Natural killer cell (primary cell): ENCODE measurements around the gene IL27RA. TPM values are rescaled to one million over a fixed set of nuclear protein-coding genes. Genes with fewer than 3 reads are reported as not detected.
"Not testable (repeated sequence)": the region's sequence is repeated elsewhere in the genome, so short reads cannot be mapped to it uniquely, and the experiment has no call there.

Experiments used
- ATAC-seq, 3 donors: fragments of 150-1000 bp in 2 of 3; fragments of 200-7000 bp in 1 of 3; cut with Tn5 transposase; 1 replicate in 1 of 3; 2 replicates in 2 of 3; pipeline ENCODE4 v1.10.0; 2021; ENCODE audit warnings: mild to moderate bottlenecking in 2 of 3, moderate library complexity in 2 of 3
- DNase-seq, 2 donors: peaks; one replicate each; pipeline versions ENCODE4 v3.0.0 to v3.0.0-alpha.2; 2013 to 2021; ENCODE audit warnings: mixed read lengths in 1 of 2
- H3K27ac ChIP-seq: one replicate; pipeline ENCODE4 v1.5.1; 2013; ENCODE audit warnings: mild to moderate bottlenecking, low read length
- H3K27me3 ChIP-seq: one replicate; pipeline ENCODE4 v1.6.1; 2013; ENCODE audit warnings: low read length; ENCODE audit not compliant: control insufficient read depth, insufficient read depth
- H3K36me3 ChIP-seq: one replicate; pipeline ENCODE4 v1.6.1; 2013; ENCODE audit warnings: low read length; ENCODE audit not compliant: control insufficient read depth, insufficient read depth
- H3K4me1 ChIP-seq: one replicate; pipeline ENCODE4 v1.6.1; 2013; ENCODE audit warnings: low read length; ENCODE audit not compliant: control insufficient read depth, insufficient read depth
- H3K4me3 ChIP-seq: one replicate; pipeline ENCODE4 v1.5.1; 2013; ENCODE audit warnings: low read length
- H3K9me3 ChIP-seq: one replicate; pipeline ENCODE4 v1.6.1; 2013; ENCODE audit warnings: low read length; ENCODE audit not compliant: control insufficient read depth, insufficient read depth
- H3K27ac Mint-ChIP-seq, 2 donors: one replicate each; pipeline ENCODE4 v1.8.0; 2022; ENCODE audit warnings: mild to moderate bottlenecking in 2 of 2, mixed read lengths in 2 of 2, moderate library complexity in 1 of 2
- H3K27me3 Mint-ChIP-seq, 2 donors: one replicate each; pipeline ENCODE4 v1.8.0; 2022; ENCODE audit warnings: low read depth in 2 of 2, mixed read lengths in 2 of 2
- H3K36me3 Mint-ChIP-seq: one replicate; pipeline ENCODE4 v1.8.0; 2022; ENCODE audit warnings: mixed read lengths
- H3K4me1 Mint-ChIP-seq, 2 donors: one replicate each; pipeline ENCODE4 v1.8.0; 2022; ENCODE audit warnings: mixed read lengths in 2 of 2
- H3K4me3 Mint-ChIP-seq: one replicate; pipeline ENCODE4 v1.8.0; 2022; ENCODE audit warnings: mild to moderate bottlenecking, moderate library complexity, mixed read lengths
- H3K9me3 Mint-ChIP-seq, 2 donors: one replicate each; pipeline ENCODE4 v1.8.0; 2022; ENCODE audit warnings: mixed read lengths in 2 of 2
- CTCF ChIP-seq: fragments of 200-600 bp; IDR thresholded peaks from one replicate; pipeline ENCODE4 v1.8.0; 2022; ENCODE audit warnings: antibody characterized with exemption
- WGBS: methylation state at CpG from one replicate; pipeline ENCODE4 v1.1.7; 2013; ENCODE audit warnings: missing lambda C conversion rate; ENCODE audit not compliant: insufficient coverage; 5-methylcytosine and 5-hydroxymethylcytosine counted together
- intact Hi-C: fragments of 100-400 bp; cut with micrococcal nuclease; formaldehyde crosslinking; loops from one replicate; pipeline ENCODE4 v1.14.2; 2022
- total RNA-seq, 4 donors: library from RNA; stranded (reverse); fragments of 120-200 nt in 1 of 4; gene quantifications; one replicate each; pipeline versions ENCODE4 v1.2.3 to v1.2.4, GENCODE V29; 2013 to 2022

Gene IL27RA
- total RNA-seq, 3 donors from 2014 or later (not counting 1 experiment from before 2014, with no cell fraction given) = 38.4 to 61.1 (median 58.0) TPM

- Histone ChIP-seq H3K4me3 (no peak overlapping the region), H3K36me3 (no peaks in the 10 kb centered on the region), H3K27ac (no peak overlapping the region), H3K4me1 (peaks cover 11% of the 10 kb centered on the region), H3K9me3 (no peaks in the 10 kb centered on the region), H3K27me3 (no peaks in the 10 kb centered on the region)
- intact Hi-C loops = no loop called here
- Mint-ChIP-seq H3K4me1 (peaks cover 5 to 12% of the 10 kb centered on the region in 2 donors), H3K9me3 (no peaks in the 10 kb centered on the region), H3K27me3 (no peaks in the 10 kb centered on the region), H3K4me3 (peak overlapping the region; percentile 1), H3K36me3 (no peaks in the 10 kb centered on the region), H3K27ac (peak overlapping the region in 1 of 2 donors; percentile 61)
- ATAC-seq (no peak), DNase-seq (peak in 1 of 2 donors; percentile 41)
- 62% methylated on average over 8 of the region's 9 CpGs for WGBS
- TF ChIP-seq CTCF = no peak
These were observed 7.9 kb upstream of the IL27RA start for GRCh38 chr19:14023404-14024235.

GRCh38 chr19:14026652-14027192 lies 4.8 kb upstream of the IL27RA start:
- H3K36me3 ChIP-seq, H3K9me3 Mint-ChIP-seq, ATAC-seq, H3K27me3 Mint-ChIP-seq, H3K27ac Mint-ChIP-seq, H3K36me3 Mint-ChIP-seq, H3K4me3 Mint-ChIP-seq, H3K27ac ChIP-seq, H3K4me3 ChIP-seq, H3K27me3 ChIP-seq, intact Hi-C loops, H3K9me3 ChIP-seq, DNase-seq: not testable (repeated sequence)
- peaks cover 20% of the 10 kb centered on the region for H3K4me1 ChIP-seq
- 95% methylated on average over 4 of the region's 5 CpGs for whole genome bisulfite sequencing
- H3K4me1 Mint-ChIP-seq = peaks cover 15 to 32% of the 10 kb centered on the region in 2 donors

- DNase-seq = no peak
- H3K4me1 ChIP-seq = peaks cover 27% of the 10 kb centered on the region
- intact Hi-C loops = no loop called here
These were observed 3.6 kb upstream of the IL27RA start, which contains the start of gene RLN3 for GRCh38 chr19:14027856-14028450. RLN3 (plus strand) TSS chr19:14028148; CDS start chr19:14028205, 57 bp downstream.

More at GRCh38 chr19:14027856-14028450, 3.6 kb upstream of the IL27RA start, which contains the start of gene RLN3:
- Mint-ChIP-seq H3K27me3 (no peaks in the 10 kb centered on the region), H3K36me3 (no peaks in the 10 kb centered on the region), H3K4me1 (peaks cover 15 to 44% of the 10 kb centered on the region in 2 donors), H3K9me3 (no peaks in the 10 kb centered on the region), H3K4me3 (no peak within 1 kb of the TSS), H3K27ac (peak within 1 kb of the TSS; percentile 11 to 51)
- no peak for ATAC-seq
- Histone ChIP-seq H3K27me3 (no peaks in the 10 kb centered on the region), H3K9me3 (no peaks in the 10 kb centered on the region), H3K27ac (no peak within 1 kb of the TSS), H3K4me3 (no peak within 1 kb of the TSS), H3K36me3 (no peaks in the 10 kb centered on the region)
- WGBS = 88% methylated on average over 24 of the region's 24 CpGs
- TF ChIP-seq CTCF = no peak
